Stimulated activated CD4-positive, alpha-beta T cell treated with anti-CD3 and anti-CD28 coated beads, Interleukin-1b, Interleukin-23, amount 100 ng/mL, for 24 hours (primary cell): ENCODE results near the gene PILRB.
A peak's percentile ranks its signal among the peaks of the same experiment; 100 is the strongest.
"Not testable (repeated sequence)": the region's sequence is repeated elsewhere in the genome, so short reads cannot be mapped to it uniquely, and the experiment has no call there.

Source experiments
- DNase-seq, 4 experiments: peaks; one replicate each; pipeline ENCODE4 v3.0.0-alpha.2; 2020; ENCODE audit warnings: low read depth in 4 of 4, low spot score in 1 of 4

Gene PILRB

DNA sequence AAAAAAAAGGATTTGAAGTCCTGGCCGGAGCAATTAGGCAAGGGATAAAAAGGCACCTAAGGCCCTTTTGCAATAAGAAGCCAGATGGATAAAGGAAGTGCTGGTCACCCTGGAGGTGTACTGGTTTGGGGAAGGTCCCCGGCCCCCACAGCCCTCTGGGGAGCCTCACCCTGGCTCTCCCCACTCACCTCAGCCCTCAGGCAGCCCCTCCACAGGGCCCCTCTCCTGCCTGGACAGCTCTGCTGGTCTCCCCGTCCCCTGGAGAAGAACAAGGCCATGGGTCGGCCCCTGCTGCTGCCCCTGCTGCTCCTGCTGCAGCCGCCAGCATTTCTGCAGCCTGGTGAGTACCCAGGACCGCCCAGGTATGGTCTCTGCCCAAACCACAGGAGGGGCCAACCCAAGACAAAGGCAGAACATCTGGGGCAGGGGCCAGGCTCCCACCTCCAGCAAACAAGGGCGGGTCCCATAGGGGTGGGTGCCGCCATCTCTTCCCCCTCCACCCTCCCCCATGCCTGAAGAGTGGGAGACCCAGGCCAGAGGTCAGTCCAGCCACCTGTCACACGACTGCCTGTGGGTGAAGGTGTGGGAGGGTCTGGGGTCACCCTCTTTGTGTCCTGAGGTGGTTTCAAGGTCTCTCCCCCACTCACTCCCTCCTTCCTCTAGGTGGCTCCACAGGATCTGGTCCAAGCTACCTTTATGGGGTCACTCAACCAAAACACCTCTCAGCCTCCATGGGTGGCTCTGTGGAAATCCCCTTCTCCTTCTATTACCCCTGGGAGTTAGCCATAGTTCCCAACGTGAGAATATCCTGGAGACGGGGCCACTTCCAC lies at the start of gene PILRB:
Gene PILRB (plus strand): TSS at position 91 of the 830 bp plus-strand sequence. CDS start 186 bp downstream, at position 277.
- DNase-seq, result no peak

DNA sequence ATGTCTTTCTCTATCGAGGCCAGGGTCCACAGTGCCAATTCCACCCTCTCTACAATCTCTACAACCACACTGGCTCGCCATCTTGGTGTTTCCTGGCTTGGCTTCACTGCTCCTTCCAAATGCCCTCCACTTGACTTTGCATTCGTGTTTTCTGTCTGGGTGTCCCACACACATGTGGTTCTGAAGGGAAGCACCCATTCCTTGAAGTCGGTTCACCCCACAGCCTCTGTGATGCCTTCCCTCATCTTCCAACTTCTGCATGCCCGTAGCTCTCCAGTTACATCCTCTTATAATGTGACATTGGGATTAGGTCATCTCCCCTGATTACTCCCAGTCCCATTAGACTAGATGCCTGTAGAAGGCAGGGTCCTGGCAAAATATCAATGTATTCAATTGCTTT lies 39.6 kb upstream of the PILRB start:
- DNase-seq, result not testable (repeated sequence)

DNA sequence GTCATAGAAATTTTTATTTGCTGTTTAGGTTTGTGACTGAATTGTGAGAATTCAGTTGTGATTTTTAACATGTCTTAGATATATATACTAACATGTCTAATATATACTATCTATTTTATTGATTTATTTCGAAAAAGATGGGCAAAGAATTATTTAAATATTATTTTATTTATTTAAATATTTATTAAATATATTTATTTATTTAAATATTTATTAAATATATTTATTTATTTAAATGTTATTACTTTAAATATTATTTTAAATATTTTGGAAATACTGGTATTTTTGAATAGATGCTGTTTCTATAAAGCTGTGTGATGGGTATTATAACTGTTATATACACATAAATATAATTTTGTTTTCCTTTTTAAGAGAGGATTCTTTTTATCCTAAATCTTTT lies 36.3 kb upstream of the PILRB start:
- DNase-seq, result not testable (repeated sequence)

DNA sequence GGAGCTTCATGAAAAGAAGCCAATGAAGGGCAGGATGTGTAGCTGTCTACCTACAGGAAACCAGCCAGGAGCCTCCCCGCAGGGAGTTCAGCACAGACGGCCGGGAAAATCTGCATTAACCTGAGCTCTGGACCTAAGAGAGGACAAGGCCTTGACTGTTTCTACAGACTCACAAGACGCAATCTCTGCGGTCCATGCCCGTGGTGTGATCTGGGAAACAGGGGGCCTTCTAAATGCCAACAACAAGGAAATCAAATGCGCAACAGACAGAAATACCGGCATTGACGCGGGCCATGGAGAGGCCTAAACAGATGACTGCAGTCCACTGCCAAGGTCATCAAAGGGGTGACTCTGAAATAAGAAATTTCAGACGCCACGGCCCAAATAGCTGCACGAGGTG lies 33.7 kb upstream of the PILRB start:
- DNase-seq, result not testable (repeated sequence)

DNA sequence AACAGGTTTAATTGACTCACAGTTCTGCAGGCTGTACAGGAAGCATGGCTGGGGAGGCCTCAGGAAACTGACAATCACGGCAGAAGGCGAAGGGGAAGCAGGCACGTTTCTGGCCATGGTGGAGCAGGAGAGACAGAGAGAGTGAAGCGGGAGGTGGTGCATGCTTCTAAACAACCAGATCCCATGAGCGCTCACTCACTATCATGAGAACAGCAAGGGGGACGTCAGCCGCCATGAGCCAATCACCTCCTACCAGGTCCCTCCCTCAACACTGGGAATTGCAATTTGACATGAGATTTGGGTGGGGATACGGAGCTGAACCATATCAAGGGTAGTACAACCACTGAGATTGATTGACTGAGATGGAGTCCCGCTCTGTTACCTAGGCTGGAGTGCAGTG lies 32.2 kb upstream of the PILRB start:
- DNase-seq, result not testable (repeated sequence)

DNA sequence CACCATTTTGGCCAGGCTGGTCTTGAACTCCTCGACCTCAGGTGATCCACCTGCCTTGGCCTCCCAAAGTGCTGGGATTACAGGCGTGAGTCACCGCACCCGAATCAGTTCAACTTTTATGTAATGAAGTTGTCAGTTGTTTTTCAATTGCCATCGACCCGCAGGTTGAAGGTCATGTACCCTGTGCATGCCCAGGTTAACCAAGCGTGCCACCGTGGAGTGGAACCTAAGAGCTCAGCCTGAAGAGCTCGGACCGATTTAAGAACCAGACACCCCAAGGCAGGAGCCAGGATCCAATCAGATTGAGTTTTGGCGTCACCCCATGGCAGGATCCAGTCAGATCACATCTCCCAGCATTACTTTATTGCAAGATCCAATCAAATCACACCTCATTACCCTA lies 31.0 kb upstream of the PILRB start:
- not testable (repeated sequence) for DNase-seq

DNA sequence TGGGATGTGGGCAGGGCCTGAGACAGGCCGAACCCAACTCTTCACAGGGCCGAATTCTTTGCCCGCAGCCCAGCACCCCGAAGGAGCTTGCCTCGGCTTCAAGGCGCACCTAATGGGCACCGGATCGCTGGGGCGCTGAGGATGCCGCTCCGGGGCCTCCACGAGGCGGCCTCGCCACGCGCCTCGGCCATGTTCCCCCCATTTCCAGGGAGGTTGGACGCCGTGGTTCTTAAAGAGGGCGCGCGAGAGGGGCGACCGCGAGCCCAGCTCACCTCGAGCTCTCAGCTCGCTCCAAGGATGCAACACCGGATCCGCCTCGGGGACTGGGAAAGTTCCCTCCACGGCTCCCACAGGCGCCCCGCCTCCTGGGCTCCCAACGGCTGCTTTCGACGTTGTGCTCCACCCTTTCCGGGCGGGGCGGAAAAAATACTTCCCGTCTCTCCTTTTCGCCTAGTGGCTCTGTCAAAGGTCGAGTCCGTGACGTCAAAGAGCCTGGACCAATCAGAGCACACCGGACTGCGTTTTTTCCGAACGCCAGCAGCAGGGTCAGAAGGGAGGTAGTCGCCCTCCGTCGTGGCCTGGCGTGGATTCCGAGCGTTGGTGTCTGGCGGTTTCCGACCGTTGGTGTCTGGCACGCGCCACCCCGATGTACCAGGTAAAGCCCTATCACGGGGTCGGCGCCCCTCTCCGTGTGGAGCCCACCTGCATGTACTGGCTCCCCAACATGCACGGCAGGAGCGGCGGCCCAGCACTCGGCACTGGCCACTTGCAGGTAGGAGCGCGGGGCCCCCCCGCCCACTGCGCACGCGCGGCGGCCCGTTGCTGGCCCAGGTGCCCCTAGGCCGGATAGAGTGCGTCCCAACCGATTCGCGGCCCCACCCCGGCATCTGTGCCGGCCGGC lies 22.1 kb upstream of the PILRB start:
- DNase-seq, result peak; percentile 52 to 79 (median 61)

DNA sequence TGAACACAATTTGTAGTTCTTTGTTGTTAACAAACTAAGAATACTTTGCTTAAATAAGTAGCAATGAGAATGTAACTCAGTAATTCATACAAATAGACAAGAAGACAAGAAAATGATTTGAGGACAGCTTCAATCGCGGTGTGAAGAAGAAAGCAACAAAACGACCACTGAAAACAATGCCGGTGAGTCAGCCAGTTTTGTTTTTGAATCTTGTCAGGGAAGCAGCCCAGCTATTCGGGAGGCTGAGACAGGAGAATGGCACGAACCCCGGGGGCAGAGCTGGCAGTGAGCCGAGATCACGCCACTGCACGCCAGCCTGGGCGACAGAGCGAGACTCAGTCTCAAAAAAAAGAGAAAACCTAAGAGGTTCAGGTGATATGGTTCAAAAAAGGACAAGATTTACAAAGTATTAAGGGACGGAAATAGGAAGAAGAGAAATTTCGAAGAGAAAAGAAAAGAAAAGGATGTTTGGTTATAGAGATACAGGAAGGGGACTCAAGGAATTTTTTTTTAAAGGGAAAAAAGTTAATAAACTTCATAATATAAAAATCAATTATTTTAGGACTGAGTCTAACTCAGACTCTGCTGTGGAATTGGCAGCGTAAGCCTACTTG lies 19.7 kb upstream of the PILRB start:
- not testable (repeated sequence) for DNase-seq

DNA sequence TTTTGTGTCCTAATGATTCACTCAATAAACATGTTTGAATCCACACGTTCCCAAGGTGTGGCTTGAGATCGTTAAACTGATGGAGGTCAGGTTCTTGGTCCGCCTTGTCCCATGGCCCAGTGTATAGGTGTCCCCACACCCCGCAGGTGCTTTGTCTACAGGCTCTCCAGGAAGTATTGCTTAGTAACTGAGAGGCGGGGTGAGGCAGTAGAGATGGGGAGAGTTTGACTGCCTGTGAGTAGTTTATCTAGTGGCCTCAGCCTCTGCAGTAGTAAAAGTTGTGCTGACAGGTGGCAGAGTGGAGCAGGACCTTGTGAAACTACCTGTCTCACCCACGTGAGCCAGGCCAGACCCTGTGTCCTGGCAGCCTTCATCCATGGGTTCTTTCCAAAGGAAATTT lies 16.6 kb upstream of the PILRB start:
- DNase-seq, result not testable (repeated sequence)

DNA sequence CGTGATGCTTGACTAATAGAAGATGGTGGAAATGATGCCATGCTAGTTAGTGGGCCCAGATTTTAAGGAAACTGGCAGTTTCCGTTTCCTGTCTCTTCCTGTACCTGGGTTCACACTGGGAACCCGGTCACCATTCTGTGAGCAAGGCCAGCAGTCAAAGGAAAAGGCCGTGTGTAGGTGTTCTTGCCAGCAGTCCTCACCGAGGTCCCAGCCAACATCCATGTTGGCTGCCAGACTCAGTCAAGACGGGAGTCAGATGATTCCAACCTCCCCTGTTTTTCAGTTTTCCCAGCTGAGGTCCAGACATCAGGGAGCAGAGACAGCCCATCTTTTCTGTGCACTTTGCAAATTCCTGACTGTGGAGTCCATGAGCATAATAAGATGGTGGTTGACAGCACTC lies 15.2 kb upstream of the PILRB start:
- DNase-seq, result no peak

DNA sequence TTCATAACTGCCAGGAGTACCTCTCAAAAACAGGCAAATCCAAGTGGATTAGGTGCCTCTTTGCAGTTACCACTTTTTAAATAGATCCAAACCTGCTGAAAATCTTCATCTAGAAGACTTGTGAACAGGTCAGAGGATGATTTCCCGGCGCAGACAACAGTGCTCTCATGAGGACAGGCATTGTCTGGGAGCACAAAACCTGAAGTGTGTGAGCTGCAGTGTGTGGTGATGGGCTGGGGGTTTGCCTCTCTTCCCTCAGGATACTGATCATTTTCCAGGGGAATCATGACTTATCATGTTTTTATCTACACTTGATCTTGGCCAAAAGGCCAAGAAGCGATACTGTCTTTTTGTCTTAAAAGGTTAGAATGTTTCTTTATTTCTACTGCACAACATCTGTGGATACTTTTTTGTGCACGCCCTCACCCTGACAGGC lies 13.8 kb upstream of the PILRB start:
- not testable (repeated sequence) for DNase-seq

DNA sequence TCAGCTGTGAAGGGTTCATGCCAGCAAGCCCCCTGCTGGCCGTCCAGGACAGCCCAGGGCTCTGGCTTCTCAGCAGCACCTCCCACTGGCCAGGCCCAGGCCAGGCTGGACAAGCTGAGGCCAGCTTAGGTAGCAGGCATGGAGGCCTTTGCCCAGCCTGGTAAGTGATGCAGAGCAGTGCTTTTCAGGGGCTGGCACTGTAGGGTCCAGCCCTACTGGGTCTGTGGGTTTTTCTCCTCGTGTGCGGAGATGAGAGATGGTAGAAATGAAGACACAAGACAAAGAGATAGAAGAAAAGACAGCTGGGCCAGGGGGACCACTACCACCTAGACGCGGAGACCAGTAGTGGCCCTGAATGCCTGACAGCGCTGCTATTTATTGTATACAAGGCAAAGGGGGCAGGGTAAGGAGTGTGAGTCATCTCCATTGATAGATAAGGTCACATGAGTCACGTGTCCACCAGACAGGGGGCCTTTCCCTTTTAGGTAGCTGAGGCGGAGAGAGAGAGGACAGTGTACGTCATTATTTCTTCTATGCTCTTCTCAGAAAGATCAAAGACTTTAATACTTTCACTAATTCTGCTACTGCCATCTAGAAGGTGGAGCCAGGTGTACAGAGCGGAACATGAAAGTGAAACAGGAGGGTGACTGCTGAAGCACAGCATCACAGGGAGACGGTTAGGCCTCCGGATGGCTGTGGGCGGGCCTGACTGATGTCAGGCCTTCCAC lies 13.2 kb upstream of the PILRB start:
- peak; percentile 31 to 67 (median 56) for DNase-seq

DNA sequence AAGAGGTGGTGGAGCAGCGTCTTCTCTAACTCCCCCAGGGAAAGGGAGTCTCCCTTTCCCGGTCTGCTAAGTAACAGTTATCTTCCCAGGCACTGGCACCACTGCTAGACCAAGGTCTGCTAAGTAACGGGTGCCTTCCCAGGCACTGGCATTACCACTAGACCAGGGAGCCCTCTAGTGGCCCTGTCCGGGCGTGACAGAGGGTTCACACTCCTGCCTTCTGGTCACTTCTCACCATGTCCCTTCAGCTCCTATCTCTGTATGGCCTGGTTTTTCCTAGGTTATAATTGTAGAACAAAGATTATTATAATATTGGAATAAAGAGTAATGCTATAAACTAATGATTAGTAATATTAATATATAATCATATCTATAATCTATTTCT lies 12.6 kb upstream of the PILRB start:
- peak in 2 of 4 experiments; percentile 20 to 44 for DNase-seq

DNA sequence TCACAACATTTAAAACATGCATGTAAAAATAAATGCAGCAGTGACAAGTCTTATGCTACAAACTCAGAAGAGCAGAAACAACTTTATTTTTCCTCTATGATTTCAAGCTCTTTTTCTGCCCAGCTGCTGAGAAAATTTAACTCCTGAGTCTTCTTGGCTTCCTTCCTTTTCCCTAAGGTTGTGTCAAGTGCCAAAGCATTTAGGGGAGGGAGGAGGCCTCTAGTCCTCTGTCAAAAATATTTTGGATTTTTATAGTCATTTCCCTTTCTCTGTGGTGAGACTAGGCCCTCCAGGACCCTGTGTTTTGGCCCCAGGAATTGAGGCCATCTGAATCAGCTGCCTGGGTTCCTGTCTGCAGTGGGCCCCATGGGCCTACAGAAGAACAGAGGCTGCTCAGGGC lies 11.0 kb upstream of the PILRB start:
- no peak for DNase-seq

DNA sequence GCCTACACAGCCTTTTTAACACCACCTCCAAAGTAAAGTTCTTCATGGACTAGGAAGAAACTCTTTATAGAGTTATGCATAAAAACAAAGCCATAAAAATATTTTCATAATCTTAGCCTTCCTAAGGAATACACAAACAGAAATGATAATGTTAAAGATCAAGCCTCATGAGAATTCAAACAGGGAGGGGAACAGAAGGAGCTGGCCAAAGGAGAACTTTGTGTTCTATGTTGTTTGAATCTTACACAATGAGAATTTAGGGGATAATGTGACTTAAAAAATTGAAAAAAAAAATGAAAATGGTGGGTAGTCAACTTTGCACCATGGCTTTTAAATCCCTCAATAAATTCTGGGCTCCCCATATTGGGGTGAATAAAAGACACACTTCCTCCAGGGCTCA lies 9.1 kb upstream of the PILRB start:
- no peak for DNase-seq

DNA sequence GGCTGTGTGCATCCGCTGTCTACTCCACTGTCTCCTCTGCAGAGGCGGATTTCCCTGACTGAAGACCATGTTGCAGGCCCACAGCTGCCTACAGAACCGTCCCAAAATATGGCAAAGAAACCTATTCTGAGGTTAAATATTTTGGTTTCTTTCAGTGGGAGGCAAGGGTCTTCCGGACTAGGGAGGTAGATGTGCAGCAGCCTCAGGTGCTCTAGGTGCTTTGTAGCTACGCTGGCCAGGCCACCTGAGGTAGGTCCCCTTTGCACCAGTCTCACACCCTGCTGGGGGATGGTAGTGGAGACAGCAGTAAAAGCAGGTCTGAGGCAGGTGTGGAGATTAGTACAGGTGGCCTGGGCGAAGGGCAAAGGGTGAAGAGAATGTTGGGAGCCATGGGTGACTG lies 8.2 kb upstream of the PILRB start:
- DNase-seq, result no peak

DNA sequence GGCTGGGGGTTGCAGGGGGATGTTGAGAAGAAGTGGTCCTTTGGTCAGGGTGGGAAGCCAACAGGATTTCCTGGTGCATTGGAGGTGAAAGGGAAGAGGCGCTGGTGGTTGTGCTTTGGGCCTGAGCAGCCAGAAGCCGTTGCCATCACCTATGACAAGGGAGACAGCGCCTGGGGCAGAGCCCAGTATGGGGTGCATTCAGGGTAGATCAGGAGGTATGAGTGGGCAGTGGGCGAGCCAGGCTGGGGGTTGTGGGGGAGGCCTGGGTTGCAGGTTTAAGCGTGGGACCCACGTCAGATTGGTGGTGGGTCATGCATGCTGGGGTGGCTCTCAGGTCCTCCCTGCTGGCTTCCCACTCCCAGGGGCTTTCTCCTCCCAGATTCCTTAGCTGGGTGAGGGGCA lies 6.3 kb upstream of the PILRB start:
- DNase-seq, result no peak

DNA sequence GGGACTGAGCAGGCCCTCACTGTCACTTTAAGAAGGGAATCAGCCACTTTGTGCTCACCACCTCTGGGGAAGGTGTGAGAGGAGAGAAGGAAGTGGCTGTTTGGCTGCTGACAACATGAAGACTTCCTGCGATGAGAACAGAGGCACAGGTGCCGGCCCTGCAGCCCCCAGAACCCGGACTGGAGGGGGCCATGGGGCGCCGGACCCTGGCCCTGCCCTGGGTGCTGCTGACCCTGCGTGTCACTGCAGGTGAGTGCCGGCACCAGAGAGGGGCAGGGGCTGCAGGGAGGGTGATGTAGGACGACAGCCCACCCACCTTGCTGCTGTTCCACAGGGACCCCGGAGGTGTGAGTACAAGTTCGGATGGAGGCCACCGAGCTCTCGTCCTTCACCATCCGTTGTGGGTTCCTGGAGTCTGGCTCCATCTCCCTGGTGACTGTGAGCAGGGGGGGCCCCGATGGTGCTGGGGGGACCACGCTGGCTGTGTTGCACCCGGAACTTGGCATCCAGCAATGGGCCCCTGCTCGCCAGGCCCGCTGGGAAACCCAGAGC lies 5.6 kb upstream of the PILRB start:
- not testable (repeated sequence) for DNase-seq

DNA sequence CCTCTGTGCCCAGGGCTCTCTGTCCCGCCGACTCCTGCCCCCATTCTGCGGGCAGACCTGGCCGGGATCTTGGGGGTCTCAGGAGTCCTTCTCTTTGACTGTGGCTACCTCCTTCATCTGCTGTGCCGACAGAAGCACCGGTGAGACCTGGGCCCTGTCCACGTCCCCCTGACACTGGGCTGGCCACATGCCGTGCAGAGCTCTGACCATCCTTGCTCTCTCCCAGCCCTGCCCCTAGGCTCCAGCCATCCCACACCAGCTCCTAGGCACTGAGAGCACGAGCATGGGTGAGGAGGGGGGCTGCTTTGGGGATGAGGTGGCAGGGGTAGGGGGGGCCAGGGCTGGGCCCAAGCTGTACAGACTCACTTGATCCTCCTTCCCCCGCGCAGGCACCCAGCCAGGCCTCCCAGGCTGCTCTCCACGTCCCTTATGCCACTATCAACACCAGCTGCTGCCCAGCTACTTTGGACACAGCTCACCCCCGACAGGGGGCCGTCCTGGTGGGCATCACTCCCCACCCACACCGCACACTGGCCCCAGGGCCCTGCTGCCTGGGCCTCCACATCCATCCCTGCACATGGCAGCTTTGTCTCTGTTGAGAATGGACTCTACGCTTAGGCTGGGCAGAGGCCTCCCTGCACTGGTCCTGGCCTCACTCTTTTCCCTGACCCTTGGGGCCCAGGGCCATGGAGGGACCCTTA lies 4.8 kb upstream of the PILRB start:
- no peak for DNase-seq
